C4-2B (cell line): Measurements from ENCODE around the gene TMEM240.

ENCODE experiments used
- CTCF ChIP-seq: fragments of 450-650 bp; conservative IDR thresholded peaks from 2 replicates; pipeline ENCODE4 v1.5.1; 2017; ENCODE audit warnings: mild to moderate bottlenecking
- ZFX ChIP-seq: fragments of 450-650 bp; IDR thresholded peaks from 2 replicates; pipeline ENCODE4 v1.6.1; 2017

DNA sequence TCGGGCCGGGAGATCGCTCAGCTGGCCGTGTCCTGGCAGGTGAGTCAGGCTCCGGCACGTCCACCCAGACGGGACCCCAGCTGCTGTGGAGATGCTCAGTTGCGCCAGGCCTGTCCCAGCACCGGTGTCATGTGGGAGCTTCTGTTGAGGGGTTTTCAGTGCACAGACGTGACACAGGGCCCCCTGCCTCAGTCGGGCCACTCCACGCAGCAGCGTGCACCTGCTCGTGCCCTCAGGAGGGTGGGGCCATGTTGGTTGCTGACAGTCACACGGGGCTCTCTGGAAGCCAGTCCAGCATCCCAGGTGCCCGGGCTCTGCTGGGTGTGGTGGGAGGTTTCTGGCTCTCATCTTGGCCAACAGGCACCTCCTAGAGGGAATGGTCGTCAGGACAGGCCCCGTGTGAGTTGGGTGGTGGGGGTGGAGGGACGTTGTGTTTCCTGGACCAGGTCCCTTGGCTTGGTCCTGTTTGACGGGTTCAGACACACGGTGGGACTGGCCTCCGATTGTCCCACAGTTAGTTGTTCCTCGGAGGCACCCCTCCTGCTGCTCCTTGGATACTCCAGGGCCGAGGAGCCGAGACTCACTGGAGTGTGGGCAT lies 49.7 kb downstream of the TMEM240 start:
- TF ChIP-seq CTCF (no peak), ZFX (no peak)
